Measurements from ENCODE around the gene IL9.

Gene IL9

DNA sequence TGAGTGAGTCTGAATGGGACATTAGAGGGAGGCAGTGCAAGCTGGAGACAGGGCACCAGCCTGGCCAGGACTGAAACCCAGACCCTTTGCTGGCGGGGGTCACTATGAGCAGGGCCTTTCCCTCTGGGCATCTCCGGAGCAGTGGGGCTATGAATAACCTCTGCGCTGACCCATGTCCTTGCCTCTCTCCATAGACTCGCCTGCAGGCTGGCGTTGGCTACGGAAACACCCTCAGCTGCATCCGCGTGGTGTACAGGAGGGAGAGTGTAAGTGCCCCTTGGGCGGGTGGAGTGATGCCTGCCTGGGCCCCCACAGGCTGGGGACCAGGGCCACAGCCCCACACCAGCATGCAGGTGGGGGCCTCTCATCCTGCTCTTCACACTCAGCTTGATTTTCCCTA lies 45.4 kb downstream of the IL9 start:
- Mint-ChIP-seq H3K27me3 (ENCODE audit: low read depth) (no peaks in the 10 kb centered on the region), H3K36me3 (ENCODE audit: low read depth) (no peaks in the 10 kb centered on the region), H3K4me1 (ENCODE audit: low read depth) (no peaks in the 10 kb centered on the region), H3K9me3 (no peaks in the 10 kb centered on the region), H3K27ac (no peak overlapping the region), H3K4me3 (no peak overlapping the region)

DNA sequence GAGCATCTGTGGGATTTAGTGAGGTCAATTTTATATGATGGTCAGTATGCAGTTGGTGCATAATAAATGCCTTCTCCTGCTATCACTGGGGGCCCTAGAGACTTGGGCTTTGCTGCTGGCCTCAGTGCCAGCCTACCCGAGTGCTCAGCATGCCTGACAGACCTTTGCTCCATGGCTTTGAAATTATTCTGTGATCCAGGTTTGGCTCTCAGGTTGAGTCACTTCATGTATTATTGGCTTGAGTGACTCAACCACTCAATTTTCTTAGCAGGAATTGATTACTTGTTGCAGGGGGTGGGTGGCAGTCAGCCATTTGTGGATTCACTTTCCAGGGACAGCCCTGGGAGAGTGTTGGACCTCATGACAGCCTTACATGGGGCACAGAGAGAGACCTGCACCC lies 47.7 kb downstream of the IL9 start:
- H3K9me3 Mint-ChIP-seq = no peaks in the 10 kb centered on the region
- no peak overlapping the region for H3K27ac Mint-ChIP-seq
- no peaks in the 10 kb centered on the region for H3K4me1 Mint-ChIP-seq (ENCODE audit: low read depth)
- no peaks in the 10 kb centered on the region for H3K27me3 Mint-ChIP-seq (ENCODE audit: low read depth)
- H3K36me3 Mint-ChIP-seq (ENCODE audit: low read depth) = no peaks in the 10 kb centered on the region
- H3K4me3 Mint-ChIP-seq = no peak overlapping the region

DNA sequence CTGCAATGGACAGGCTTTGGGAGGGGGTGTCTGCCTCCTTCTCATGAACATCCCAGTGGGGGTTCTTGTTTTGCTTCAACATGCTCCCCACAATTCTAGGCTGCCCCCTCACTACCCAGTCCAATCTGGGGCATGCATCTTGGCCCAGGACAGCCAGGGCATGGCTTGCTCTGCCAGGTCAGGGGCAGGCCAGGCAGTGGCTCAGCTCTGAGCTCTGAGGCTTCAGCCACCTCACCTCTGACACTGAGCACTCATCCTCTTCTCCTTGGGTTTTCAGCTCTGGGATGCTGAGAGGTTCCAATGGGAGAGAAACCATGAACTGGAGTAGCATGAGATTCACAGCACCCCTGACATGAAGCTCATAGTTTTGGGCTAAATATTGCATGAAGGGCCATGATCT lies 49.3 kb downstream of the IL9 start:
- H3K27ac Mint-ChIP-seq = no peak overlapping the region
- H3K36me3 Mint-ChIP-seq (ENCODE audit: low read depth) = no peaks in the 10 kb centered on the region
- no peaks in the 10 kb centered on the region for H3K9me3 Mint-ChIP-seq
- no peaks in the 10 kb centered on the region for H3K27me3 Mint-ChIP-seq (ENCODE audit: low read depth)
- H3K4me3 Mint-ChIP-seq = no peak overlapping the region
- no peaks in the 10 kb centered on the region for H3K4me1 Mint-ChIP-seq (ENCODE audit: low read depth)

DNA sequence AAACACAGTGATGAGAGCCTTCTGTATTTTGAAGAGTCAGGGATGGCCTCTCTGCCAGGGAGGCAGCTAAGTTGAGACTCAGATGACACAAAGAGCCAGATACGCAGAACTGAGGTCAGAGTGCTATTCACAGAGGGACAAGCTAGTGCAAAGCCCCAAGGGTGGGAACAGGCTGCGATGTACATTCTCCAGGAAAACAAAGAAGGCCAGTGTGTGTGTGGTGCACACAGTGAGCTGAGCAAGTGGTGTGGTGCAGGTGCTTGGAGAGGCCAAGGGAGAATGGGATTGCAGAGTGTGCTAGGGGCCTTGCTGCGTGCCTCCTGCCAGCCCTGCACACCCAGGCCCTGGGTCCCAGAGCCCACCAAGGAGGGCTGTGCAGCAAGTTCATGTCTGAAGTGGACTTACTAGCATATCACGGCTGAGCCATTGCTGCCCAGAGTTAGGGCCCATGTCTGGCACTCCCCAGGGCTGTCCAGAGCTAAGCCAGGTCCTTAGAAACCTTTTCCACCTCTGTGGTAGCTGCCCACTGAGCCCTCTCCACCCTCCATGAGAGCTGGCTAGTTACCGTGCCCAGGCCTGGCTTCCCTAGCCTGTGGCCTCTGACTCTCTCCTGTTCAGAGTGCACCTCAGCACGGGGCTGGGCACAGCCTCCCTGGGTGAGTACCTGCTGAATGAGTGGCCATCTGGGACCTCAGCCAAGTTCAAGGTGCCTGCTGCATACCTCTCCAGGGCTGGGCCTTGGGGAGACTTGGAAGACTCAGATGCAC lies 51.9 kb downstream of the IL9 start:
- Mint-ChIP-seq H3K9me3 (peaks cover 3% of the 10 kb centered on the region), H3K4me1 (ENCODE audit: low read depth) (no peaks in the 10 kb centered on the region), H3K27me3 (ENCODE audit: low read depth) (no peaks in the 10 kb centered on the region), H3K36me3 (ENCODE audit: low read depth) (no peaks in the 10 kb centered on the region), H3K27ac (no peak overlapping the region), H3K4me3 (no peak overlapping the region)

DNA sequence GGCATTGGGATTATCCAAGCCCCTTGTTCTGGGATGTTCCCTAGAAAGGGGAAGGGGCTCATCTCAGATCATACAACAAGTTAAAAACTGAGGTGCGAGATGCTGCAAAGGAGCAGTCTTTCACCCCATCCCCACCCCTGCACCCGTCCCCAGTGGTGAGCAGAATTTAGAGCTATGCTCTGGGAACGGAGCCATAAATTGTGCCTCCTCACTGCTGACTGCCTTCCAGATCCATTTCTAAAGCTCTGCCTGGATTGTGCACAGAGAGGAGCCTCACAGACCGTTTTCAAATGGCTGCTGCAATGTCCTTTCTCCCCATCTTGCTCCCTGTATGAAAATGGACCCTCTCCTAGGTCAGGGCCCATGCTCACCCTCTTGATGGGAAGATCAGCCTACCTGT lies 52.9 kb downstream of the IL9 start:
- H3K27me3 Mint-ChIP-seq (ENCODE audit: low read depth) = peaks cover 4% of the 10 kb centered on the region
- no peaks in the 10 kb centered on the region for H3K36me3 Mint-ChIP-seq (ENCODE audit: low read depth)
- no peak overlapping the region for H3K27ac Mint-ChIP-seq
- no peaks in the 10 kb centered on the region for H3K4me1 Mint-ChIP-seq (ENCODE audit: low read depth)
- H3K4me3 Mint-ChIP-seq = no peak overlapping the region
- H3K9me3 Mint-ChIP-seq = peaks cover 7% of the 10 kb centered on the region
